Measurements from ENCODE around the gene FAM53B. TPM values are rescaled to one million over a fixed set of nuclear protein-coding genes. Genes with fewer than 3 reads are reported as not detected.

FAM53B gene
- polyA plus RNA-seq, 1 of the 3 experiments (the other 2 are of a cell fraction): 5.6 TPM

GRCh38 chr10:124624895-124625294, 119.3 kb downstream of the FAM53B start:
- H4K20me1 ChIP-seq (ENCODE audit: insufficient read depth): no peaks in the 10 kb centered on the region
- ChIA-PET POLR2A (no interaction called here), CTCF (interaction anchor here (0.8 to 1.1 kb wide), 2 partner anchors 10 to 117 kb away, joined by 3 read pairs; no protein-coding TSS in a partner anchor)
- H3K27me3 ChIP-seq (ENCODE audit: insufficient read depth): no peaks in the 10 kb centered on the region
- H3K36me3 ChIP-seq (replicated peaks in 1 of 2; ENCODE audit: control insufficient read depth in 1 of 2, insufficient read depth in 2 of 2, low read length in 1 of 2): peaks cover 0 to 4% of the 10 kb centered on the region in 2 experiments
- H3F3A ChIP-seq (replicated peaks; ENCODE audit: insufficient read depth): no peaks in the 10 kb centered on the region
- TF ChIP-seq PBX3 (IDR thresholded peaks at IDR 0.05): no peak
- no peak for TF ChIP-seq MEF2A (IDR thresholded peaks at IDR 0.05; ENCODE audit: borderline replicate concordance, low read depth)
- no peak overlapping the region for H3K4me2 ChIP-seq
- no peak overlapping the region for H3K9ac ChIP-seq
- WGBS (ENCODE audit: low lambda C conversion rate): 96% methylated on average over 12 of the region's 16 CpGs
- DNase-seq: no peak
- H3K9me2 ChIP-seq: no peaks in the 10 kb centered on the region
- H3K4me1 ChIP-seq (ENCODE audit: control insufficient read depth in 1 of 2, insufficient read depth in 2 of 2, low read depth in 1 of 2, low read length in 1 of 2): peaks cover 0 to 28% of the 10 kb centered on the region in 2 experiments; a peak in 1 of 4 replicates
- no peak overlapping the region for H3K4me3 ChIP-seq (ENCODE audit: low read depth in 2 of 2, low read length in 1 of 2)
- no peaks in the 10 kb centered on the region for H3K79me2 ChIP-seq (ENCODE audit: insufficient read depth)
- H3K9me3 ChIP-seq: no peaks in the 10 kb centered on the region
- no peak overlapping the region for H3K27ac ChIP-seq (ENCODE audit: low read depth in 2 of 2, low read length in 1 of 2)
- no peak overlapping the region for H2AFZ ChIP-seq (ENCODE audit: low read depth)

GRCh38 chr10:124624466-124624865, 119.7 kb downstream of the FAM53B start:
- TF ChIP-seq EP300 (IDR thresholded peaks at IDR 0.05; ENCODE audit: borderline replicate concordance in 1 of 2, low read depth in 1 of 2, low read length in 1 of 2) (no peak), ZBTB33 (IDR thresholded peaks at IDR 0.05; ENCODE audit: borderline replicate concordance, low read depth) (no peak), TEAD4 (IDR thresholded peaks at IDR 0.05; ENCODE audit: borderline replicate concordance, insufficient read depth) (no peak), CTCF (IDR thresholded peaks at IDR 0.05) (no peak), REST (IDR thresholded peaks at IDR 0.05; ENCODE audit: low read depth, low read length) (no peak), YY1 (IDR thresholded peaks at IDR 0.05; ENCODE audit: low read depth) (no peak), FOXM1 (IDR thresholded peaks at IDR 0.05; ENCODE audit: low read depth) (no peak), RFX5 (IDR thresholded peaks at IDR 0.05; ENCODE audit: low read length) (no peak), IRF3 (IDR thresholded peaks at IDR 0.05; ENCODE audit: low read depth, low read length) (no peak), TCF12 (IDR thresholded peaks at IDR 0.05) (no peak), JUND (IDR thresholded peaks at IDR 0.05) (no peak)
- no peak for DNase-seq
- no peaks in the 10 kb centered on the region for H4K20me1 ChIP-seq (ENCODE audit: insufficient read depth)
- peaks cover 0 to 4% of the 10 kb centered on the region in 2 experiments for H3K36me3 ChIP-seq (replicated peaks in 1 of 2; ENCODE audit: control insufficient read depth in 1 of 2, insufficient read depth in 2 of 2, low read length in 1 of 2)
- peaks cover 0 to 25% of the 10 kb centered on the region in 2 experiments; a peak in 1 of 4 replicates for H3K4me1 ChIP-seq (ENCODE audit: control insufficient read depth in 1 of 2, insufficient read depth in 2 of 2, low read depth in 1 of 2, low read length in 1 of 2)
- H3K9me3 ChIP-seq: no peaks in the 10 kb centered on the region
- H3F3A ChIP-seq (replicated peaks; ENCODE audit: insufficient read depth): no peaks in the 10 kb centered on the region
- H3K9me2 ChIP-seq: no peaks in the 10 kb centered on the region
- no peaks in the 10 kb centered on the region for H3K27me3 ChIP-seq (ENCODE audit: insufficient read depth)
- POLR2A ChIA-PET: no interaction called here
- WGBS (ENCODE audit: low lambda C conversion rate): 92% methylated on average over 5 of the region's 9 CpGs
- no peak overlapping the region for H3K4me2 ChIP-seq
- H3K4me3 ChIP-seq (ENCODE audit: low read depth in 2 of 2, low read length in 1 of 2): no peak overlapping the region
- no peak overlapping the region for H3K9ac ChIP-seq
- no peak overlapping the region for H2AFZ ChIP-seq (ENCODE audit: low read depth)
- CTCF ChIA-PET: interaction anchor here (0.8 to 1.1 kb wide), 2 partner anchors 9 to 117 kb away, joined by 3 read pairs; no protein-coding TSS in a partner anchor
- no peak overlapping the region for H3K27ac ChIP-seq (ENCODE audit: low read depth in 2 of 2, low read length in 1 of 2)
- no peaks in the 10 kb centered on the region for H3K79me2 ChIP-seq (ENCODE audit: insufficient read depth)
